GM20000 (cell line): Measurements from ENCODE around the gene BMF.

Experiments used
- DNase-seq: peaks from one replicate; pipeline ENCODE4 v3.0.0; 2012; ENCODE audit warnings: low spot score
- TF ChIP-seq, protein P1 (sequence below): IDR thresholded peaks from 2 replicates; pipeline ENCODE4 v1.5.1; 2012; ENCODE audit warnings: mild to moderate bottlenecking, control low read depth; ENCODE audit errors: extremely low read depth, missing control alignments

Gene BMF

GRCh38 chr15:40091861-40092255 is 16.8 kb downstream of the BMF start:
- DNase-seq: no peak
- TF ChIP-seq, protein P1, sequence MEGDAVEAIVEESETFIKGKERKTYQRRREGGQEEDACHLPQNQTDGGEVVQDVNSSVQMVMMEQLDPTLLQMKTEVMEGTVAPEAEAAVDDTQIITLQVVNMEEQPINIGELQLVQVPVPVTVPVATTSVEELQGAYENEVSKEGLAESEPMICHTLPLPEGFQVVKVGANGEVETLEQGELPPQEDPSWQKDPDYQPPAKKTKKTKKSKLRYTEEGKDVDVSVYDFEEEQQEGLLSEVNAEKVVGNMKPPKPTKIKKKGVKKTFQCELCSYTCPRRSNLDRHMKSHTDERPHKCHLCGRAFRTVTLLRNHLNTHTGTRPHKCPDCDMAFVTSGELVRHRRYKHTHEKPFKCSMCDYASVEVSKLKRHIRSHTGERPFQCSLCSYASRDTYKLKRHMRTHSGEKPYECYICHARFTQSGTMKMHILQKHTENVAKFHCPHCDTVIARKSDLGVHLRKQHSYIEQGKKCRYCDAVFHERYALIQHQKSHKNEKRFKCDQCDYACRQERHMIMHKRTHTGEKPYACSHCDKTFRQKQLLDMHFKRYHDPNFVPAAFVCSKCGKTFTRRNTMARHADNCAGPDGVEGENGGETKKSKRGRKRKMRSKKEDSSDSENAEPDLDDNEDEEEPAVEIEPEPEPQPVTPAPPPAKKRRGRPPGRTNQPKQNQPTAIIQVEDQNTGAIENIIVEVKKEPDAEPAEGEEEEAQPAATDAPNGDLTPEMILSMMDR: no peak

DNA sequence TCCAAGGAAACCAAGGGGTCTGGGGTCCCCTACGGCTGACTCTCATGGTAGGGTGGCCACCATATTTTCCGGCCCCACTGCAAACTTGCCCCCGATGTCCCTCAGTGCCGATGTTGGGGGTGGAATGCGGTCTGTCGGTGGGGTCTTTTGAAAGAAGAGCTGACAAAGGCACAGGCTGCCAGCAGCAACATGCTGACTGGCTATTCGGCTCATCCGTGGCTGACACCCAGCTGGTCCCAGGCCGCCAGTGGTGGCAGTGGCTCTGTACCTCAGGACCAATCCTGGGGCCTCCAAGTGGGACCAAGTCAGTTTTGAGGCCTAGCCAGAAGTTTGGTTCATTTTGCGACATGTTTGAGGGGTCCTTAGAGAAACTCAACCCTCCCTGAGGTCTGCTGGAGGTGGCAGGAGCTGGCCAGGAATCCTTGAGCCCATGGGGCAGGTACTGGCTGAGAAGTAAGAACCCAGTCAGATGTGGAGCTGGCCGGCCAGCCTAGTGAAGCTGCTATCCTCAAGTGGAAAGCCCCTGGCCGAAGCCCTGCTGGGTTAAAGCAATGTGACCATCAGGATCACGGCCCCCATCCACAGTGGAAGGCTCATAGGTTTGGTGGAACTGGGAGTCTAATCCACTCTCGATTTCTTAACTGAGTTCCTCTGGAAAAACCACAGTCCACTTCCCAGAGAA is 17.8 kb downstream of the BMF start:
- TF ChIP-seq, protein P1: no peak
- DNase-seq: no peak

GRCh38 chr15:40088929-40089755 is 19.5 kb downstream of the BMF start:
- no peak for DNase-seq
- TF ChIP-seq, protein P1: no peak

DNA sequence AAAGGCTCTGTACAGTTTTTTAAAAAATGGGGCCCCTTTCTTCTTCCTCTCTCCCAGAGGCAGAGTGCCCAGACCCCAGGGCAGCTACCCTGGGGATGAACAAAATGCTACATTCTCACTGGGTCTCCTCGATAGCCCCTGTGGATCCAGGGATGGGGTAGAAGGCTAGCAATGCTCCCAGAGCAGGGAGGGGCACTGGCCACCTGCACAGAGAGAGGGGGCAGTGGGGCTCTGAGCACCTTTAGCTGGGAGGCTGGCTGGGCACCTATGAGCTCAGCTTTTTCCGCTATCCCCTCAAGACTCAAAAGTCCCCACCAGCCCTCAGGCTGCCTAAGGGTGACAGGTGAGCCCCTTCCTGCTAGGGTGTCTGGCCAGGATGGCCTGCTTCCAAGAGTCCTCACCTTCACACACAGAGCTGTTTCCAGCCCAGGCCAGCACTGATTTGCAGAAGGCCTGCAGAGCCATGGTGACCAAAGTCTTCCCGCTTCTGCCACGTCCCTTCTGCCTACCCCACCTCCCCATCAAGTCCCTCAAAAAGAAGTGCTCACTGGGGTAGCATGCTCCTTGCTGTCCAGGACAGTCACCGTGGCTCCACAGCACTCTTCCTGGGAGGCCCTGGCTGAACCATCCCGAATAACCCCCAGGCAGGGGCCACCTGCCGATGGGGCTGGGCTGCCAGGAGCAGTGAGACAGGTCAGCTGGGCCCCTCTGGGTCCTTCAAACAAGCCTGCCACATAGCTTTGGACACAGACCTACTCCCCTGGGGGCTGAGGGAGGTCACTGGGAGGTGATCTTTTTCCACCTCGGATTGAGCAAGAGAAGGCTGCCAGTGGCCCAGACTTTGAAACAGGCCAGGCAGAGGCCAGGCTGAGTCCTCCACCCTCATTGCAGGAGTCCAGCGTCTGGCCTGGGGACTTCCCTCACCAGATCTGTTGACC is 20.4 kb downstream of the BMF start:
- no peak for DNase-seq
- TF ChIP-seq, protein P1: no peak

GRCh38 chr15:40087068-40087810 is 21.4 kb downstream of the BMF start:
- TF ChIP-seq, protein P1: no peak
- no peak for DNase-seq

GRCh38 chr15:40085266-40085665 is 23.4 kb downstream of the BMF start:
- TF ChIP-seq, protein P1: no peak
- DNase-seq: no peak
